Liver (tissue), 9 donors: Measurements from ENCODE around the gene GREB1L. TPM values are rescaled to one million over a fixed set of nuclear protein-coding genes. Genes with fewer than 3 reads are reported as not detected.

Experiments used
- DNase-seq: peaks from one replicate; pipeline ENCODE4 v3.0.0-alpha.2; 2017; ENCODE audit warnings: low spot score
- H3K27ac ChIP-seq, 2 donors: one replicate each; pipeline ENCODE4 v1.7.0; 2013; ENCODE audit warnings: inconsistent platforms in 2 of 2, low read length in 2 of 2, control low read depth in 1 of 2, low read depth in 1 of 2, mild to moderate bottlenecking in 1 of 2
- H3K27me3 ChIP-seq, 4 donors: one replicate each; pipeline versions ENCODE4 v1.6.1 to v1.7.0; 2013; ENCODE audit warnings: low read length in 3 of 4, inconsistent platforms in 1 of 4, mild to moderate bottlenecking in 1 of 4, moderate library complexity in 1 of 4; ENCODE audit not compliant: control insufficient read depth in 4 of 4, insufficient read depth in 4 of 4
- H3K36me3 ChIP-seq, 4 donors: one replicate each; pipeline versions ENCODE4 v1.6.1 to v1.7.0; 2013; ENCODE audit warnings: low read length in 3 of 4, mild to moderate bottlenecking in 3 of 4, low read depth in 1 of 4, moderate library complexity in 1 of 4; ENCODE audit not compliant: control insufficient read depth in 4 of 4, insufficient read depth in 3 of 4
- H3K4me1 ChIP-seq, 4 donors: one replicate each; pipeline versions ENCODE4 v1.6.1 to v1.7.0; 2013; ENCODE audit warnings: low read length in 3 of 4, mild to moderate bottlenecking in 3 of 4, moderate library complexity in 1 of 4; ENCODE audit not compliant: control insufficient read depth in 4 of 4, insufficient read depth in 4 of 4
- H3K4me3 ChIP-seq, 3 donors: one replicate each; pipeline versions ENCODE4 v1.6.1 to v1.7.0; 2013; ENCODE audit warnings: low read length in 3 of 3, control low read depth in 1 of 3, low read depth in 1 of 3, mild to moderate bottlenecking in 1 of 3
- H3K9ac ChIP-seq, 2 donors: one replicate each; pipeline ENCODE4 v1.7.0; 2013; ENCODE audit warnings: low read length in 2 of 2, mild to moderate bottlenecking in 2 of 2, moderate library complexity in 2 of 2, control low read depth in 1 of 2, low read depth in 1 of 2
- H3K9me3 ChIP-seq, 4 donors: one replicate each; pipeline versions ENCODE4 v1.6.1 to v1.7.0; 2013; ENCODE audit warnings: low read length in 3 of 4; ENCODE audit not compliant: control insufficient read depth in 4 of 4
- EGR1 ChIP-seq, 2 donors: IDR thresholded peaks; 2 replicates each; pipeline ENCODE4 v1.6.1; 2016 to 2018; ENCODE audit warnings: antibody characterized with exemption in 2 of 2, low read depth in 2 of 2
- FOXA1 ChIP-seq: IDR thresholded peaks from 2 replicates; pipeline ENCODE4 v1.6.1; 2016; ENCODE audit warnings: antibody characterized with exemption
- FOXA2 ChIP-seq: IDR thresholded peaks from 2 replicates; pipeline ENCODE4 v1.6.1; 2016; ENCODE audit warnings: antibody characterized with exemption
- NR2F2 ChIP-seq: IDR thresholded peaks from 2 replicates; pipeline ENCODE4 v1.6.1; 2016; ENCODE audit warnings: antibody characterized with exemption
- TAF1 ChIP-seq: conservative IDR thresholded peaks from 2 replicates; pipeline ENCODE4 v1.6.1; 2016; ENCODE audit warnings: antibody characterized with exemption, mild to moderate bottlenecking
- YY1 ChIP-seq: IDR thresholded peaks from 2 replicates; pipeline ENCODE4 v1.6.1; 2016; ENCODE audit warnings: antibody characterized with exemption, mild to moderate bottlenecking
- ZBTB33 ChIP-seq: IDR thresholded peaks from 2 replicates; pipeline ENCODE4 v1.6.1; 2016; ENCODE audit warnings: antibody characterized with exemption
- WGBS: extraction: QIAGEN DNeasy Blood & Tissue Kit; methylation state at CpG from one replicate; pipeline ENCODE4 v1.1.7; 2013; 5-methylcytosine and 5-hydroxymethylcytosine counted together
- polyA plus RNA-seq, 2 donors: library from polyadenylated mRNA; stranded (reverse) in 1 of 2; unstranded in 1 of 2; fragments of 200-250 nt in 1 of 2; fragments of >200 nt in 1 of 2; fragmentation: Nextera tagmentation in 1 of 2; extraction: Ambion mirVana in 1 of 2; gene quantifications; one replicate each; pipeline versions ENCODE4 v1.2.1 to v1.2.3, GENCODE V29; 2013 to 2015
- total RNA-seq, 2 donors: library from RNA; depleted of rRNA; stranded (reverse); fragments of >200 nt; gene quantifications; one replicate each; pipeline ENCODE4 v1.2.3, GENCODE V29; 2014
- TF ChIP-seq, protein P1 (sequence below): IDR thresholded peaks from 2 replicates; pipeline ENCODE4 v1.6.1; 2016; ENCODE audit warnings: antibody characterized with exemption, mild to moderate bottlenecking
- donor health status: healthy.
- donor health status: healthy.
- donor health status: healthy.
- donor health status: healthy.
- donor health status: healthy.

GREB1L gene
- total and polyA plus RNA-seq, 4 donors, result 1.2 to 13.1 (median 3.0) TPM

DNA sequence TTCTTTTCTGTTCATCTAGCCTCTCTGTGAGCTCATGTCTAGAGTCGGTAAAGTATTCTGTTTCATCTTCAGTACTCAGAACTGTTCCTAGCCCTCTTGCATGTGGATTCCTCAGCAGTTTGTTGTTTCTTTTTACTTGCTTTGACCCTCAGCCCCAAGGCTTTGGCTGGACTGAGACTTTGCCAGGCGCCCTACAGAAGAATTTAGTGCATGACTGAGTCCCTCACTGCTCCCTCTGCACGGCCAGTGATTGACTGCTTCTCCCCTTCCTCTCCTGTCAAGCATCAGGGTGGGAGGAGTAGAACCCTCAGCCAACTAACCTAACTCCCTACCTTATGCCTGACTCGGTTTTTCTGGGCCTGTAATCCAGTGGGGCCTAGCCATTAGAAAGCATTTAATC lies 248.7 kb downstream of the GREB1L start:
- H3K4me1 ChIP-seq, result no peaks in the 10 kb centered on the region
- H3K27me3 ChIP-seq, result no peaks in the 10 kb centered on the region
- no peaks in the 10 kb centered on the region for H3K9me3 ChIP-seq
- no peak overlapping the region for H3K9ac ChIP-seq
- 93% methylated on average over 4 of the region's 4 CpGs for WGBS
- no peak overlapping the region for H3K27ac ChIP-seq
- no peak overlapping the region for H3K4me3 ChIP-seq
- no peaks in the 10 kb centered on the region for H3K36me3 ChIP-seq
- TF ChIP-seq YY1 (no peak), ZBTB33 (no peak), FOXA2 (no peak), FOXA1 (no peak), TAF1 (no peak)
- TF ChIP-seq, protein P1, sequence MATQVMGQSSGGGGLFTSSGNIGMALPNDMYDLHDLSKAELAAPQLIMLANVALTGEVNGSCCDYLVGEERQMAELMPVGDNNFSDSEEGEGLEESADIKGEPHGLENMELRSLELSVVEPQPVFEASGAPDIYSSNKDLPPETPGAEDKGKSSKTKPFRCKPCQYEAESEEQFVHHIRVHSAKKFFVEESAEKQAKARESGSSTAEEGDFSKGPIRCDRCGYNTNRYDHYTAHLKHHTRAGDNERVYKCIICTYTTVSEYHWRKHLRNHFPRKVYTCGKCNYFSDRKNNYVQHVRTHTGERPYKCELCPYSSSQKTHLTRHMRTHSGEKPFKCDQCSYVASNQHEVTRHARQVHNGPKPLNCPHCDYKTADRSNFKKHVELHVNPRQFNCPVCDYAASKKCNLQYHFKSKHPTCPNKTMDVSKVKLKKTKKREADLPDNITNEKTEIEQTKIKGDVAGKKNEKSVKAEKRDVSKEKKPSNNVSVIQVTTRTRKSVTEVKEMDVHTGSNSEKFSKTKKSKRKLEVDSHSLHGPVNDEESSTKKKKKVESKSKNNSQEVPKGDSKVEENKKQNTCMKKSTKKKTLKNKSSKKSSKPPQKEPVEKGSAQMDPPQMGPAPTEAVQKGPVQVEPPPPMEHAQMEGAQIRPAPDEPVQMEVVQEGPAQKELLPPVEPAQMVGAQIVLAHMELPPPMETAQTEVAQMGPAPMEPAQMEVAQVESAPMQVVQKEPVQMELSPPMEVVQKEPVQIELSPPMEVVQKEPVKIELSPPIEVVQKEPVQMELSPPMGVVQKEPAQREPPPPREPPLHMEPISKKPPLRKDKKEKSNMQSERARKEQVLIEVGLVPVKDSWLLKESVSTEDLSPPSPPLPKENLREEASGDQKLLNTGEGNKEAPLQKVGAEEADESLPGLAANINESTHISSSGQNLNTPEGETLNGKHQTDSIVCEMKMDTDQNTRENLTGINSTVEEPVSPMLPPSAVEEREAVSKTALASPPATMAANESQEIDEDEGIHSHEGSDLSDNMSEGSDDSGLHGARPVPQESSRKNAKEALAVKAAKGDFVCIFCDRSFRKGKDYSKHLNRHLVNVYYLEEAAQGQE, result no peak
- no peak for DNase-seq

- H3K4me3 ChIP-seq, result no peak overlapping the region
- no peaks in the 10 kb centered on the region for H3K4me1 ChIP-seq
- H3K27ac ChIP-seq, result no peak overlapping the region
- no peaks in the 10 kb centered on the region for H3K9me3 ChIP-seq
- no peak overlapping the region for H3K9ac ChIP-seq
- DNase-seq, result no peak
- peaks cover 0 to 4% (median 0%) of the 10 kb centered on the region in 4 donors for H3K36me3 ChIP-seq
- 92% methylated on average over 12 of the region's 12 CpGs for WGBS
- H3K27me3 ChIP-seq, result no peaks in the 10 kb centered on the region
- TF ChIP-seq ZBTB33 (no peak), NR2F2 (no peak), TAF1 (no peak), EGR1 (IDR thresholded peaks at IDR 0.05; ENCODE audit: low read depth in 2 of 2) (no peak), FOXA1 (no peak)
Observed at GRCh38 chr18:21496277-21496835, 254.3 kb downstream of the GREB1L start.

GRCh38 chr18:21499997-21500396 lies 258.0 kb downstream of the GREB1L start:
- no peak for DNase-seq
- no peak overlapping the region for H3K4me3 ChIP-seq
- no peak for TF ChIP-seq FOXA2
- H3K27me3 ChIP-seq, result no peaks in the 10 kb centered on the region
- H3K27ac ChIP-seq, result no peak overlapping the region
- H3K9me3 ChIP-seq, result no peaks in the 10 kb centered on the region
- no peaks in the 10 kb centered on the region for H3K4me1 ChIP-seq
- 93% methylated on average over 16 of the region's 16 CpGs for WGBS
- H3K9ac ChIP-seq, result no peak overlapping the region
- peaks cover 0 to 4% (median 0%) of the 10 kb centered on the region in 4 donors for H3K36me3 ChIP-seq
